GM21717 (cell line): ENCODE results near the gene ZNF584.
"Not testable (repeated sequence)": the region's sequence is repeated elsewhere in the genome, so short reads cannot be mapped to it uniquely, and the experiment has no call there.

Experiments used
- ATAC-seq: cut with Tn5 transposase; IDR thresholded peaks from one replicate; pipeline ENCODE4 v1.9.1; 2021; ENCODE audit warnings: mild to moderate bottlenecking, moderate library complexity; ENCODE audit not compliant: unreplicated experiment

ZNF584 gene

DNA sequence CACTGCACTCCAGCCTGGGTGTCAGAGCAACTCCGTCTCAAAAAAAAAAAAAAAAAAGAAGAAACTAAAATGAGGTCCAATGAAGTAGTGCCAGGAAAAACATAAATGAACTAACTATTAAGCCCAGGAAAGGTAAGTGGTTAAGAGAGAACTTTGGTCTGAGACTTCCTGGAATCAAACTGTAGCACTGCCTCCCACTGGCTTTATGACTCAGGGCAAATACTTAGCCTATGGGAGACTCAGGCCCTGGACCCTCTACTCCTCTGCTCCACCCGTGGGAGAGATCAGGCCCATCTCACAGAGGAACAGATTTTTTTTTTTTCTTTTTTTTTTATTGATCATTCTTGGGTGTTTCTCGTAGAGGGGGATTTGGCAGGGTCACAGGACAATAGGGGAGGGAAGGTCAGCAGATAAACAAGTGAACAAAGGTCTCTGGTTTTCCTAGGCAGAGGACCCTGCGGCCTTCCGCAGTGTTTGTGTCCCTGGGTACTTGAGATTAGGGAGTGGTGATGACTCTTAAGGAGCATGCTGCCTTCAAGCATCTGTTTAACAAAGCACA lies 4.5 kb upstream of the ZNF584 start:
- not testable (repeated sequence) for ATAC-seq

DNA sequence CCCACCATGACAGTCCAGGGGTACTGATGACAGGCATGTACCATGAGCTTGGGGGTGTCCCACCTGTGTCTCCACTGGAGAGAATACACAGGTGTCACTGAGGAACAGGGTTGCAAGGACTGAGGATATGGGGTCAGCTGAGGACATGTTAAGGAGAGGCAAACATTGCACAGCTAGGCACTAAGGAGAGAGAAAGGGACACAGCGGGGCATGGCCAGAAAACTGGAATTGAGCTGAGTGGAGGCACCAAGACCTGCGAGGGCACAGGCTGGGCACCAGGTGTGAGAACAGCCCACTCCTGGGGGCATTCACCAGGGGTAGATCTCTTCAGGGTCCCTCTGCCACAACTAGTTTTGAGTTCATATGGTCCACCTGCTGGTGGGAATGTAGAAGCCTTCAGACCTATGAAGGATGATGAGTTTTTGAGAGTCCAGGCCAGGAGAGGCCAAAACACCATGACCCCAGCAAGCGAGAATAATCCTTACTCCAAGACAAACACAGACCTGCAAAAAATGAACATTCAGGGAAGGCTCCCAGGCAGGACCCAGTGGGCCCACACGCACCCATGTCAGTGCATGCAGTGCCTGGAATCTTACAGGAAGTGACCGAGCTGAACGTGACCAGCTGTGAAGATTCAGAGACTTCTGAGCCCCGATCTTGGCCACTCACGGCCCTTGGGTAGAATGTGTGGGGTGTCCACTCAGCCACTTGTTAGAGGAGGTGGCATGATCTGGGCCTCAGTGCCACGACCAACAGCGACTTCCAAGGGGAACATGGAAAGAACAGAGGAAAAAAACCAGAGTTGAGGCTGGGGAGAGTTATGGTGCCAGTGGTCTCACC lies 1.4 kb upstream of the ZNF584 start:
- ATAC-seq: no peak

DNA sequence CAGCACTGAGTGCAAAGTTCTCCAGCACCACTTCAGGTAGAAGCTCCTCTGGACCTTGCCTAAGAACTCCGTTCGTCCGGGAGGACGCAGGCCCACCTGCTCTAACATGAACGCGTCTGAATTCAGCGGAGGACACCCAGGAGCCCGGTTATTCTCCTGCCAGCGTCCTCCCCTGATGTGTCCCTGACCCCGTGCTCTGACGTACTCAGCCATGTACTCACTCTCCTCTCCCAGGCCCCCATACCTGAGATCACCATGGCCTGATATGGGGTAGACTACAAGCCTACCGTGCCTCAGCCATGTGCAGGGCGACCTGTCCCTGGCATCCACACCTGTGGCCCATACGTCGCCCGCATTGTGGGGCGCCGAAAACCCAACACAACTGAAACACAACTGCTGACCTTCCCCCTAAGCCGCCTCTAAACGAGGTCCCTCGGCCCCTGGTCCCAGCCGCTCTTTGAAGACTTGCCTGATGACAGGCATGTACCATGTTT lies 744 bp upstream of the ZNF584 start:
- ATAC-seq: no peak

DNA sequence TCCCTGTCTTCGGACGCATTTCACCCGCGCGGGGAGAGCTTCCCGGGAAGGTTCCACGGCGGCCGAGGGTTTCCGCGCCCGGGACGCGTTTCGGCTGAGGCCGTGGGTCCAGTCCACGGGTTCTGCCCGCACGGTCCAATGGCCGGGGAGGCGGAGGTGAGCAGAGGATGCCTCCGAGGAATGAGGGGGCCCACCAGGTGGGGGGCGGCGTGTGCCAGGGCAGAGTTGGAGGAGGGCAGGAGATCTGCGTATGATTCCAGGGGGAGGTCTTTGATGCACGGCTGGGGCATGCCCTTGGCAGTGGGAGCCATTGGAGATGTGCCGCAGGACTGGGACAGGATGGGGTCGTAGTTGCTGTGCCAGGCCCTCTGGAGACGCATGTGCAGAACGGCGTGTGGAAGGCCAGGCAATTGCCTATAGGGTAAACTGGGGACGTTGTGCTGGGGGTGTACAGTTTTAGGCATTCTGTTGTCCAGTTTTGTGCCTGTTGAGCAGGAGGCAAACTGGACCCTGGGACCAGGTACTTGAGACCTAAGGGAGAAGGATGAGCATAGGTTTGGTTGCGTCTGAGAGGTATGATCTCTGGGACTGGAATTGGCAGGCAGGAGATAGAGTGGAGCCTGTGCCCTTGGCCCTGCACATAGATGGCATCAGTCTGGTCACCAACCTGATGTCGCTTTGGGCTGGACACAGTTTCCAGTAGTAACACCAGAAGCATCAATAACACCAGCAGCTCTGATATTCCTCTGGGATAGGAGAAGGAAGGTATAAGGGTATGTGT lies 751 bp downstream of the ZNF584 start:
- peak; percentile 23 for ATAC-seq

DNA sequence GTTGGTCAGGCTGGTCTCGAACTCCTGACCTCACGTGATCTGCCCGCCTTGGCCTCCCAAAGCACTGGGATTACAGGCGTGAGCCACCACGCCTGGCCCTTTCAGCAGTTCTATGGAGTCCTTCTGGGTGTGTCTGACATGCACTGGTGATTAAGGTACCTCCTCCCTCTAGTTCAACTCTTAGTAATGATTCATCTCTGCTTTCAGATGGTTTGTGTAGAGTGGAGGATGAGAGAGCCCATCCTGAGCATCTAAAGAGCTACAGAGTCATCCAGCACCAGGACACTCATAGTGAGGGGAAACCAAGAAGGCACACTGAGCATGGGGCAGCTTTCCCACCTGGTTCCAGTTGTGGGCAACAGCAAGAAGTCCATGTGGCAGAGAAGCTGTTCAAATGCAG lies 8.2 kb downstream of the ZNF584 start:
- ATAC-seq: no peak

DNA sequence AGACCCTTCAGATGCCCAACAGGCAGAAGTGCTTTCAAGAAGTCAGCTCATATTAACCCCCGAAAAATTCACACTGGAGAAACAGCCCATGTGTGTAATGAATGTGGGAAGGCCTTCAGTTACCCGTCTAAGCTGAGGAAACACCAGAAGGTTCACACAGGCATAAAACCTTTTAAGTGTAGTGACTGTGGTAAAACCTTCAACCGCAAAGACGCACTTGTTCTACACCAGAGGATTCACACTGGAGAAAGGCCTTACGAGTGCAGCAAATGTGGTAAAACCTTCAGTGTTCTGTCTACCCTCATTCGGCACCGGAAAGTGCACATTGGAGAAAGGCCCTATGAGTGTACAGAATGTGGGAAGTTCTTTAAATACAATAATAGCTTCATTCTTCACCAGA lies 8.6 kb downstream of the ZNF584 start:
- no peak for ATAC-seq

DNA sequence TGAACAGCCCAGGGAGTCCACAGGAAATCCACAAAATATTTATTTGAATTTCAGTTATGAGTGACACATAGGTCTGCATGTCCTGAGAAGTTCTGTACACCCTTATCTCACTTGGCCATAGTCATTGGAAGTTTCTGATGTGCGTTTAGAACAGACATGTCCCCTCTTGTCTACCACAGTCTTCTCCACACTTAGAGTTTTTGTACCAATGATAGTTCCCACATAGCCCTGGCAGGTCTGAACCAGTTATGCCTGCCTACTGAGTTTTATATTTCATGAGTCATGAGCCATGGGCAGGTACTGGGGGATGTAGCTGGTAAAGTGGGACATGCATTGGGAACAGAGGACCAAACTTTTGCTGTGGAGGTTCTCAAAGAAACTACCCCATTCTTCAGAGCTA lies 20.2 kb downstream of the ZNF584 start:
- no peak for ATAC-seq

DNA sequence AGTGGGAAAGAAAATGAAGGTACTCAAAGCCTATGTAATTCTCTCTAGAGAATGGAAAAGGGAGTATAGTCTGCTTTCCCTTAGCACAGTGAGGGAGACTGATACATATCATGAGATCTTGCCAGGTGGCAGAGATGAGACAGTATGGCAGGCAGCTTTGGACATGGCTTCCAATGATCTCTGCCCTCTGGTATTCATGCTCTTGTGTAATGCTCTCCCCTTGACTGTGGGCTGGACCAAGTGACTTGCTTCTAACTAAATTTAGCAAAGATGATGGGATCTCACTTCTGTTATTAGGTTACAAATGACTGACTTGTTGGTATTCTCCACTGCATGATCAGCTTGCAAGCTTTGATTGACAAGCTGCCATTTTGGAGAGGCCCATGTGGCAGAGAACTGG lies 21.3 kb downstream of the ZNF584 start:
- no peak for ATAC-seq

DNA sequence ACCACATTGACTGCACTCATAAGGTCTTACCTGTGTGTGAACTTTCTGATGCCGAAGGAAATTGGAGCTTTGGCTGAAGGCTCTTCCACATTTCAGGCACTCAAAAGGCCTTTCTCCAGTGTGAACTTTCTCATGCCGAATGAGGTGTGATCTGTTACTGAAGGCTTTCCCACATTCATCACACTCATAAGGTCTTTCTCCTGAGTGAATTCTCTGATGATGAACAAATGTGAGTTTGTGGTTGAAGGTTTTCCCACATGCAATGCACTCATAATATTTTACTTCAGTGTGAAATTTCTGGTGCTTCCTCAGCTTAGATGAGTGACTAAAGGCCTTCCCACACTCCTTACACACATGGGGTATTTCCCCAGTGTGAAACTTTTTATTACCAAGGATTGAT lies 25.8 kb downstream of the ZNF584 start:
- no peak for ATAC-seq

DNA sequence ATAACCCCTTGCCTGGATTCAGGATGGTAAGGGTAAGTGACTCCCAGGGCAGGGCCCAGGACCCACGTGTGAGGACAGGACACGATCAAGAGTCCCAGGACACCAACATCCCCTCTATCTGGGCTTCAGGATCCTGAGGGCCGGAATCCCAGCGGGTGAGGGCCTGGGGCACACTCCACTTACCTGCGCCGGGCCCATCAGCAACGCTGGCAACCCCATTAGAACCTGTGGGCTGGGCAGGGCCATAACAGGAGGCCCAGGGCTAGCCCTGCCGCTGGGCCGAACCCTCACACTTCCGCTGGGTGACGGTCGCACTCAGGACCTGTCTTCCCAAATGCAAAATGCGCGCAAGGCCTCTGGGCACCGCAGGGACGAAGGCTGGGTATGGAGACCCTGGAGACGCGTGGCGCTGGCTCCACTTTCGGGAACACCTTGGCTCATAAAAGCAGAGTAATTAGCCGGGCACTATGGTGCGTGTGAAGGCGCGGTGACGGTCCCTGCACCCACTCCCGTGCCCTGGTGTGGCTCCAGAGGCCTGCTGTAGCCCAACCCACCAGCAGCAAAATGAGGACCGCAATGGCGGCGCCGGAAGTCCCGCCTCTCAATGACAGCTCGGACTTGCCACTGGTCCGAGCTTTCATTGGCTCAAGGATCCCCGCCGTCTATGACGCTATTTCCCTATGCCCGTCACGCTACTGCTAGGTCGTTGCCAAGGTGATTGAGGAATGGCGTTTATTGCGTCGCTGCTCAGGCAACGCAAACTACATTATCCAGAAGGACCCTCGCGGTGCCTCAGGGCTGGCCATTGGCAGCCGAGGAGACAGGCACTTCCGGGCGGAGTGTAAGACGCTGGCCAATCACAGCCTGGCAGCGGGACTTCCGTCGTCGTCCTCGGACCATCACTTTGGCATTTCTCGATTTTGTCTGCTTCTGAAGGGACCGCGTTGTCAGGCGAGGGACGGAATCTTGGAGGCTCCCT lies 31.4 kb downstream of the ZNF584 start, which contains the start of gene ZNF132:
Gene ZNF132 (minus strand): TSS at position 578 of the 979 bp plus-strand sequence. CDS start 332 bp downstream, at position 246.
- ATAC-seq: peak; percentile 91

DNA sequence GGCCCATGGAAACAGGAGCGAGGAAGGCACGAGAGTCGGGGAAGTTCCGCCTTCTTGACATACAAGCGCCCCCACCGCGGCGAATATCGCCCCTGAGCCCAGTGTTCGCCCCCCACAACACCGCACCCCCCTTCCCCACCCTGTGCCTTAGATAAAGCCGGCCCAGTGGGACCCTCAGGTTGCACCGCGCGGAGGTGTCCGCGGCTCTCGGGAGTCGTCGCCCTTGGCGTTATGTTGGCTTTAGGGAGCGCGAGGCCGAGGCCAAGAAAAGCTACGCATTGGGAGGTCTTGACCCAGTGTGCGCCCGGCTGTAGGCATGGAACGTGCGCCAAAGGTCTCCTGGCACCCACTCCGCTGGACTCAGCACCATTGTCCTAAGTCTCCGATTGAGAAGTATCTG lies 32.1 kb downstream of the ZNF584 start:
- no peak for ATAC-seq

DNA sequence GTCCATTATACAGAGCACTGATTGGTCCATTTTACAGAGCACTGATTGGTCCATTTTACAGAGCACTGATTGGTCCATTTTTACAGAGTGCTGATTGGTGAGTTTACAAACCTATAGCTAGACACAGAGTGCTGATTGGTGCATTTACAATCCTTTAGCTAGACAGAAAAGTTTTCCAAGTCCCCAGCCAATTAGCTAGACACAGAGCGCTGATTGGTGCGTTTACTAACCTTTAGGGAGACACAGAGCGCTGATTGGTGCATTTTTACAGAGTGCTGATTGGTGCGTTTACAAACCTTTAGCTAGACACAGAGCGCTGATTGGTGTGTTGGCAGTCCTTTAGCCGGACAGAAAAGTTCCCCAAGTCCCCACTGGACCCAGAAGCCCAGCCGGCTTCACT lies 34.5 kb downstream of the ZNF584 start:
- not testable (repeated sequence) for ATAC-seq

DNA sequence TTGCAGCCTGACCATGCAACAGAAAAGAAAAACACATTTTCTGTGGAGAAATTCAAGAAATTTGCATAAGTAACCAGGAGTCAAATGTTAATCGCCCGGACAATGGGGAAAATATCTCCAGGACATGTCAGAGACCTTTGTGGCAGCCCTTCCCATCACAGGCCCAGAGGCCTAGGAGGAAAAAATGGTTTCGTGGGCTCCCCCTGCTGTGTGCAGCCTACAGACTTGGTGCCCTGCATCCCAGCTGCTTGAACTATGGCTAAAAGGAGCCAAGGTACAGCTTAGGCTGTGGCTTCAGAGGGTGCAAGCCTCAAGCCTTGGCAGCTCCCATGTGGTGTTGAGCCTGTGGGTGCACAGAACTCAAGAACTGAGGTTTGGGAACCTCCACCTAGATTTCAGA lies 40.4 kb downstream of the ZNF584 start:
- ATAC-seq: not testable (repeated sequence)

DNA sequence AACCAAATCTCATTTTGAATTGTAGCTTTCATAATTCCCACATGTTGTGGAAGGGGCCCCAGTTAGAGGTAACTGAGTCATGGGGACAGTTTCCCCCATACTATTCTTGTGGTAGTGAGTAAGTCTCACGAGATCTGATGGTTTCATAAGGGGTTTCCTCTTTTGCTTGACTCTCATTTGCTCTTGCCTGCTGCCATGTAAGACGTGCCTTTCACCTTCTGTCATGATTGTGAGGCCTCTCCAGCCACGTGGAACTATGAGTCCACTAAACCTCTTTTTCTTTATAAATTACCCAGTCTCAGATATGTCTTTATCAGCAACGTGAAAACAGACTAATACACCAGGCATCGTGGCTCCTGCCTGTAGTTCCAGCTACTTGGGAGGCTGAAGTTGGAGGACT lies 41.5 kb downstream of the ZNF584 start:
- ATAC-seq: not testable (repeated sequence)

DNA sequence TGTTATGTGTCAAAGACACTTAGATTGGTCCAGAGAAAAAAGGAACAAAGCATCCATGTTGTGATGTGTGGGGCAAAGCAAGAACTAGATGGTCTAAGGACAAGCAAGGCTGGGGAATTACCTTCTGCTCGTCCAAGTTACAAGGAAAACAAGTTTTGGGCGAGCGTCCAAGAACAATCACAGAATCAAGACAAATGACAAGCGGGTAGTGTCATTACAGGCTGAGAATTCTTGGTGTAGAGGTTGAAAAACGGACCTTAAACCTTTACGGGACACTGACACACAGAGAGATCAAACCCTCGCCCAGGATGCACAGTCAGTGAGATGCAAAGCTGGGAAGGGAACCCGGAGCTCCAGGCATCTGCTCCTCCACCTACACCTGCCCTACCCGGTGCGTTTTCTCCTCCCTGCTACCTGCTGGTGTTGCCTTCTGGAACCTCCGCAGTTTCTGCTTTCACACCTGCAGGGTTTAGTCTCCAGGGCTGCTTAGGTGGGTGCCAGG lies 42.5 kb downstream of the ZNF584 start:
- ATAC-seq: peak; percentile 11

DNA sequence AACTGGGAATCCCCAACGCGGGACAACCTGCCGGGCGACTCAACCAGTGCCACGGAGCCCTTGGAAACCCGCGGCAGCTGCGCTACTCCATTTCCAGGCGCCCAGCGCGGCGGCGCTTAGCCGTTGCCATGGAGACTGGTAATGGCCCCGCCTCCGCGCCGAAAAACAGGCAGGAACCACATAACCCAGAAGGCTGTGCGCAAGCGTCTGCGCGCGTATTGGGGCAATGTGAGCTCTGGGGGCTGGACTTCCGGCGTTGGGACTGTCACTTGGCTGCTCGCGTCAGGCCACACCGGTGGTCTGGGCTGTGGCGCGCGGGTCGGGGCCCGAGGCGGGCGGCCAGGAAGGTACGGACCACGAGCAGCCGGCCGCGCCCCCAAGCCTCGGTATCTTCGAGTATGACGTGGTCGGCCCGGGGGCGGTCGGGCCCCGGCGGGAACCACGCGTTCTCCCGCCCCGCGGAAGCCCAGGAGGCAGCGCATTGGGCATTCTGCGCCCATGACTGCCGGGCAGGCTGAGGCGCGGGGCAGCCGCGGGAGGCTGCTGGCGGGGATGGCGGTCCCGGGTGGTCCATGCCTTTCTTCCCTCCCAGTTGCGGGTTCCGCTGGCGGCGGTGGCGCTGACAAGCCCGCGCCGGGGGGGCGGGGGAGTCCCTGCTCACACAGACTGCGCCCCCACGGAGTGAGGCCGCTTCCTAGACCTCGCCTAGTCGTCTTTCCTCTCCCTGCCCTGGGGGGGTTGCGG lies 43.1 kb downstream of the ZNF584 start, which contains the start of gene ZNF324B:
Gene ZNF324B (plus strand): TSS at position 265 of the 744 bp plus-strand sequence. CDS start 2,080 bp downstream, outside the sequence.
- peak; percentile 86 for ATAC-seq

DNA sequence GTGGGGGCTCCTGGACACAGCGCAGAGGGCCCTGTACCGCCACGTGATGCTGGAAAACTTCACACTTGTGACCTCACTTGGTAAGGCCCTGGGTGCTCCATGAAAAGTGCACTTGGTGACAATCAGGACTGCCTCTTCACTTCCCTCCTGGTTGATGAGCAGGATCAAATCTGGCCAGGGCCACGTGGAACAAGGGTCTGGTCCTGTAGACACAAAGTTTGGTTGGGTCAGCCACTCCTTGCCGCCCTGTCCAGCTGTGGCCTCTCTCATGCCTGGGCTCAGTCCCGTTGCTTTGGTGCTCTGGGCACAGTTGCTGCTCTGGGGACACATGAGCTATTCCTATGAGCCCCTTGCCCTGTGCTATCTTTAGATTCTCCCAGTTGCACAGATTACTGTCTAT lies 45.3 kb downstream of the ZNF584 start:
- no peak for ATAC-seq

DNA sequence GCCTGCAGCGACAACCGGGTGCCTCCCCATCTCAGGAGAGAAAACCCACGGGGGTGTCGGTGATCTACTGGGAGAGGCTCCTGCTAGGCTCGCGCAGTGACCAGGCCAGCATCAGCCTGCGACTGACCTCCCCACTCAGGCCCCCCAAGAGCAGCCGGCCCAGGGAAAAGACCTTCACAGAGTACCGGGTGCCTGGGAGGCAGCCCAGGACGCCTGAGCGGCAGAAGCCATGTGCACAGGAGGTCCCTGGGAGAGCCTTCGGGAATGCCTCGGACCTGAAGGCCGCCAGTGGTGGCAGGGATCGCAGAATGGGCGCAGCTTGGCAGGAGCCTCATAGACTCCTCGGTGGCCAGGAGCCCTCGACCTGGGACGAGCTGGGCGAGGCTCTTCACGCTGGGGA lies 46.9 kb downstream of the ZNF584 start:
- ATAC-seq: no peak

DNA sequence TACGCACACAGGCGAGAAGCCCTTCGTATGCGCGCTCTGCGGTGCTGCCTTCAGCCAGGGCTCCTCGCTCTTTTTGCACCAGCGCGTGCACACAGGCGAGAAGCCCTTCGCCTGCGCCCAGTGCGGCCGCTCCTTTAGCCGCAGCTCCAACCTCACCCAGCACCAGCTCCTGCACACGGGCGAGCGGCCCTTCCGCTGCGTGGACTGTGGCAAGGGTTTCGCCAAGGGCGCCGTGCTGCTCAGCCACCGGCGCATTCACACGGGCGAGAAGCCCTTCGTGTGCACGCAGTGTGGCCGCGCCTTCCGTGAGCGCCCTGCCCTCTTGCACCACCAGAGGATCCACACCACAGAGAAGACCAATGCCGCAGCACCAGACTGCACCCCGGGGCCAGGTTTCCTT lies 47.7 kb downstream of the ZNF584 start:
- no peak for ATAC-seq
